GM12873 (cell line): ENCODE results near the gene RNU4-1.

Source experiments
- TF ChIP-seq, protein P1 (sequence below): IDR thresholded peaks from 2 replicates; pipeline ENCODE4 v1.5.1; 2012; ENCODE audit warnings: low read depth, mild to moderate bottlenecking, moderate library complexity, low read length, control low read depth; ENCODE audit not compliant: insufficient read depth; ENCODE audit errors: missing control alignments

RNU4-1 gene

DNA sequence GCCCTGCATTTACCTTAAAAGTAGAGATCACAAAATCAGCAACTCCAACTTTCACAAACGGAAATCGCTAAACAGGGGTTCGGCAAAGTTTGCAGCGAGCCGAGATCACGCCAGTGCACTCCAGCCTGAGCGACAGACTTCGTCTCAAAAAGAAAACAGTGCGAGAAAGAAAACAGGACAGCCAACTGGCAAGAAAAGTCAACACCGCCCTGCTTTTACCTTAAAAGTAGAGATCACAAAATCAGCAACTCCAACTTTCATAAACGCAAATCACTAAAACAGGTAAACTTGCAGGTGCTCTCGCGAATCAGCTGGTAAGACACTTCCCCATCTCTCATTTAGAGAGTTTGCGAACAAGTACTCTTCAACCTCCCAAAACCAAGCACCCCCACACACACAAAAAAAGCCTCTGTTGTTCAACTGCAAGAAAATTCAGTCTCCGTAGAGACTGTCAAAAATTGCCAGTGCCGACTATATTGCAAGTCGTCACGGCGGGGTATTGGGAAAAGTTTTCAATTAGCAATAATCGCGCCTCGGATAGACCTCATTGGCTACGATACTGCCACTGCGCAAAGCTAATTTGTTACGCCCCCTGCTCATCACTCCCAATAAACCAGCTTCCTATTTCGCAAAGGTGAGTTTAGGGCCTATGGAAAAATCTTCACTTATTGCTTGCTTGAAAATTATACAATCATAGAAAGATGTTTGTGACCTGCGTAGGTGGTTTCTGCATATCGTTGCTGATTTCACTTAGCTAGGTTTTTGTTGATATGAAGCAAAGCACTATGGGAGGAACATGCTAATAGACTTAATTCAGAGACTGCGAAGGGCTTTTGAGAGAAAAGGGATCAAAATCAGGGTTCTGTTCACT, at the start of gene RNU4-1:
TSS of gene RNU4-1 (minus strand) at position 577 of the 871 bp plus-strand sequence.
- TF ChIP-seq, protein P1, sequence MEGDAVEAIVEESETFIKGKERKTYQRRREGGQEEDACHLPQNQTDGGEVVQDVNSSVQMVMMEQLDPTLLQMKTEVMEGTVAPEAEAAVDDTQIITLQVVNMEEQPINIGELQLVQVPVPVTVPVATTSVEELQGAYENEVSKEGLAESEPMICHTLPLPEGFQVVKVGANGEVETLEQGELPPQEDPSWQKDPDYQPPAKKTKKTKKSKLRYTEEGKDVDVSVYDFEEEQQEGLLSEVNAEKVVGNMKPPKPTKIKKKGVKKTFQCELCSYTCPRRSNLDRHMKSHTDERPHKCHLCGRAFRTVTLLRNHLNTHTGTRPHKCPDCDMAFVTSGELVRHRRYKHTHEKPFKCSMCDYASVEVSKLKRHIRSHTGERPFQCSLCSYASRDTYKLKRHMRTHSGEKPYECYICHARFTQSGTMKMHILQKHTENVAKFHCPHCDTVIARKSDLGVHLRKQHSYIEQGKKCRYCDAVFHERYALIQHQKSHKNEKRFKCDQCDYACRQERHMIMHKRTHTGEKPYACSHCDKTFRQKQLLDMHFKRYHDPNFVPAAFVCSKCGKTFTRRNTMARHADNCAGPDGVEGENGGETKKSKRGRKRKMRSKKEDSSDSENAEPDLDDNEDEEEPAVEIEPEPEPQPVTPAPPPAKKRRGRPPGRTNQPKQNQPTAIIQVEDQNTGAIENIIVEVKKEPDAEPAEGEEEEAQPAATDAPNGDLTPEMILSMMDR = no peak

DNA sequence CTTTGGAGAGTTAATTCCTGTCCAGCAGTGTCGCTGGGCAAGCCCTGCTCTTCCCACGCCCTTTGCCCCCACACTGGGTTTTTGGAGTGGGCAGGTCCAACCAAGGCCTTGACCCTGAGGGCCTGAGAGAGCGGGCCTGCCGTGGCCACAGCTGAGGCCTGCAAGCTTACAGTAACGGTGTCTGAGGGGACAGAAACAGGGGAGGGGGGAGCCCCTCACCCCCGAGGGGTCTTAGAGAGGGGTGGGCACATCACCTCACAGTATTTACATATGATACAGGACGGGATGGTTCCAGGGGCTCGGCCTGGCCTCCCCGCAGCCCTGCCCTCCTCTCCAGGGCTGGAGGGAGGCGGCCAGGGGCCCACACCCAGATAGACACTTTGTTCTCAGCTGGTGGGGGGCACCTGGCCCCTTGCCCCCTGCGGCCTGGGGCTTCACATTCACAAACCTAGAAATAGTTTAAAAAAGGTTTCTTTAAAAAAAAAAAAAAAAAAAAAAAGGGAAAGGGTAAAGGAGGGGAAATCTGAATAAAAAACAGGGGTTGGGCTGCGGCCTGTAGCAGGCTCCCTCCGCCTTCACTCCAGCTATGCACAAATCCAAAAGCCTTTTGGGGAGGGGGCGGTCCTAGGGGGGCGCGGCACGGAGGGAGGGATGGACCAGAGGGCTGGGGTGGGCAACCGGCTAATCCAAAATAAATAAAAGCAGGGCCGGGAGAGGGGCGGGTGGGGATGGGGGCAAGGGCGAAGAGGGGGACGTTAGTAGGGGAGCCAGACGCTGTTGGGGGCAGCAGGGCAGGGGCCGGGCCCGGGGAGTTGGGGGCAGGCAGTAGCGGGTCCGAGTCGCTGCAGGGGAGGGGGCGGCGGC, 49.4 kb upstream of the RNU4-1 start:
- TF ChIP-seq, protein P1 = no peak

DNA sequence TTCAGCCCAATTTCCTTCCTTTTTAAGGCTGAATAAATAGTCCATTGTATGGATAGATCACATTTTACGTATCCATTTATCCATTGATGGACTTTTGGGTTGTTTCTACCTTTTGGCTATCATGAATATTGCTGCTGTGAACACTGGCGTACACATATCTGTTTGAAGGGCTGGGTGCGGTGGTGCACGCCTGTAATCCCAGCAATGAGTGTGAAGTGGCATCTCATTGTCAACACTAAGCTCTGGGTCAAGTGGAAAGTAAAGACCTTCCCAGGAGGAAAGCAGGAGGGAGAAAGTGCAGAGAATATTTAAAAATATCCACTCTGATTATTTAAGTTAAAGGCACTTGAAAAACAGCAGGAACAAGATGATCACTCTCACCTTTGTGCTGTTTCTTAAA, 46.2 kb upstream of the RNU4-1 start:
- TF ChIP-seq, protein P1 = no peak

DNA sequence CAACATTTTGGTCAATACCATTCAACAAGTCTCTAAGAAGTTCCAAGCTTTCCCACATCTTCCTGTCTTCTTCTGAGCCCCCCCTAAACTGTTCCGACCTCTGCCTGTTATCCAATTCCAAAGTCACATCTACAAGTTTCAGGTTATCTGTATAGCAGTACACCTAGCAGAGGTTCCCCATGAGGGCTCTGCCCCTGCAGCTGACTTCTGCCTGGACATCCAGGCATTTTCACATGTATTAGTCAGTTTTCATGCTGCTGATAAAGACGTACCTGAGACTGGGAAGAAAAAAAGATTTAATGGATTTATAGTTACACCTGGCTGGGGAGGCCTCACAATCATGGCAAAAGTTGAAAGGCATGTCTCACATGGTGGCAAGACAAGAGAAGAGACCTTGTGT, 44.7 kb upstream of the RNU4-1 start:
- TF ChIP-seq, protein P1 = no peak

DNA sequence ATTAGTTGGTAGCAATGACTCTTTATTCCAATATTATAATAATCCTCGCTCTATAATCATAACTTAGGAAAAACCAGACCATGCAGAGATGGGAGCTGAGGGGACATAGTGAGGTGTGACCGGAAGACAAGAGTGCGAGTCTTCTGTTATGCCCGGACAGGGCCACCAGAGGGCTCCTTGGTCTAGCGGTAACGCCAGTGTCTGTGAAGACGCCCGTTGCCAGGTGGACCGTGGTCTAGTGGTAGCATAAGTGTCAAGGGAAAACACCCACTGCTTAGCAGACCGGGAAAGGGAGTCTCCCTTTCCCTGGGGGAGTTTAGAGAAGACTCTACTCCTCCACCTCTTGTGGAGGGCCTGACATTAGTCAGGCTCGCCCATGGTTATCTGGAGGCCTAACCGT, 42.4 kb upstream of the RNU4-1 start:
- TF ChIP-seq, protein P1 = peak; percentile 76

DNA sequence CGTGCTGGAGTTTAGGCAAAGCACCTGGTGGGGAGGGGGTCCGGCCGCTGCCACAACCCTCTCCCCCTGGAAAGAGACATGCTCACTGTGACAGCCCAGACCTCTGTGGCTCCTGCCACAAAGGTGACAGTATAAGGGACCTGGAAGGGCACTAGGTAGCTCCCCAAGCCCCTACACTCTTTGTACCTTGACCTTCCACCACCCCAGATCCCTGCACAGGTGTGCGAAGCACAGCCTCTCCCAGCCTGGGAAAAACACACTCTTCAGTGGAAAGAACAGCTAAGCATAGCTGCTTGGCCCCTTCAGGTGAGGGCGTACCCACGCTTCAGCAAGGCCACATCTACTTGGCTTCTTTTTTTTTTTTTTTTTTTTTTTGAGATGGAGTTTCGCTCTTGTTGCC, 39.5 kb upstream of the RNU4-1 start:
- TF ChIP-seq, protein P1 = no peak

DNA sequence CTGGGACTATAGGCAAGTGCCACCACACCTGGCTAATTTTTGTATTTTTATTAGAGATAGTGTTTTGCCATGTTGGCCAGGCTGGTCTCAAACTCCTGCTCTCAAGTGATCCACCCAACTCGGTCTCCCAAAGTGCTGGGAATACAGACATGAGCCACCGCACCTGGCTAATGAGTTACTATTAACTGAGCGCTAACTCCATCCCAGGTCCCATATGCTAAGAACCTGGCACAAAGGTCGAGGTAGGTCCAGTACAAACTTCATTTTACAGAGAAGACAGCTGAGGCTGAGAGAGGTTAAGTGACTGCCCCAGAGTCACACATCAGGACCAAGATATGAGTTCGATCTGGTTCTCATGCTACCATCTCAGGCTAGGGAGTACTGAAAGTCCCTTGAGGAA, 39.0 kb upstream of the RNU4-1 start:
- TF ChIP-seq, protein P1 = no peak
